ENCODE results near the gene NLRP6.
"Not testable (repeated sequence)": the region's sequence is repeated elsewhere in the genome, so short reads cannot be mapped to it uniquely, and the experiment has no call there.

The NLRP6 gene

GRCh38 chr11:330694-331357 lies 52.6 kb downstream of the NLRP6 start:
- H3K4me3 ChIP-seq (ENCODE audit: low read length in 2 of 2) = no peak overlapping the region
- no peak overlapping the region for H3K27ac ChIP-seq (ENCODE audit: low read depth in 2 of 2, low read length in 2 of 2)
- peaks cover 13 to 18% of the 10 kb centered on the region in 2 donors for H3K4me1 ChIP-seq (ENCODE audit: control insufficient read depth in 2 of 2, insufficient read depth in 2 of 2, low read length in 2 of 2)

DNA sequence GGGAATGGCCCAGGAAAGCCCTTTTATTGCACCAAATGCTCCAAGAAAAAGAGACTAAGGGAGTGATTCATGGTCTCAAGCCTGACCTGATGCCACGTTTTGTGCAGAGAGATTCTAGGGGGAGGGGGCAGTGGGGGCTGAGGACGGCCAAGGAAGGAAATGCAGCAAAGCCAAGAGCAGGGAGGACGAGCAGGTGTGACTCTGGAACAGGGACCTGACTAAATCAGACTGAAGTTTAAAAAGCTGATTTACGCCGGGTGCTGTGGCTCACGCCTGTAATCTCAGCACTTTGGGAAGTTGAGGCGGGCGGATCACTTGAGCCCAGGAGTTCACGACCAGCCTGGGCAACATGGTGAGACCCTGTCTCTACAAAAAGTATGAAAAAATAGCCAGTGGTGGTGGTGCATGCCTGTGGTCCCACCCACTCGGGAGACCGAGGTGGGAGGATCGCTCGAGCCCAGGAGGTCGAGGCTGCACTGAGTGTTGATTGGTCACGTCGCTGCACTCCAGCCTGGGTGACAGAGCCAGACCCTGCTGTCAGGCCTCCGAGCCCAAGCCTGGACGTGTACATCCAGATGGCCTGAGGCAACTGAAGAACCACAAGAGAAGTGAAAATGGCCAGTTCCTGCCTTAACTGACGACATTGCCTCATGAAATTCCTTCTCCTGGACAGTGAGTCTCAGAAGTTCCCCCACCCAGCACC lies 53.3 kb downstream of the NLRP6 start:
- Histone ChIP-seq H3K9me3 (ENCODE audit: control insufficient read depth in 2 of 2, low read length in 2 of 2) (no peaks in the 10 kb centered on the region), H3K4me3 (ENCODE audit: low read length in 2 of 2) (no peak overlapping the region), H3K4me1 (ENCODE audit: control insufficient read depth in 2 of 2, insufficient read depth in 2 of 2, low read length in 2 of 2) (peaks cover 8 to 18% of the 10 kb centered on the region in 2 donors), H3K27ac (ENCODE audit: low read depth in 2 of 2, low read length in 2 of 2) (no peak overlapping the region), H3K36me3 (ENCODE audit: control insufficient read depth in 2 of 2, insufficient read depth in 2 of 2, low read length in 2 of 2) (no peaks in the 10 kb centered on the region), H3K9ac (ENCODE audit: low read depth in 1 of 2, low read length in 2 of 2) (no peak overlapping the region), H3K27me3 (ENCODE audit: control insufficient read depth in 2 of 2, insufficient read depth in 2 of 2, low read length in 2 of 2) (no peaks in the 10 kb centered on the region)

More at GRCh38 chr11:330694-331357, 52.6 kb downstream of the NLRP6 start:
- Histone ChIP-seq H3K9me3 (ENCODE audit: control insufficient read depth in 2 of 2, low read length in 2 of 2) (no peaks in the 10 kb centered on the region), H3K27me3 (ENCODE audit: control insufficient read depth in 2 of 2, insufficient read depth in 2 of 2, low read length in 2 of 2) (no peaks in the 10 kb centered on the region), H3K9ac (ENCODE audit: low read depth in 1 of 2, low read length in 2 of 2) (no peak overlapping the region), H3K36me3 (ENCODE audit: control insufficient read depth in 2 of 2, insufficient read depth in 2 of 2, low read length in 2 of 2) (no peaks in the 10 kb centered on the region)

GRCh38 chr11:332651-333480 lies 54.7 kb downstream of the NLRP6 start:
- Histone ChIP-seq H3K4me3 (ENCODE audit: low read length in 2 of 2) (no peak overlapping the region), H3K9ac (ENCODE audit: low read depth in 1 of 2, low read length in 2 of 2) (no peak overlapping the region), H3K9me3 (ENCODE audit: control insufficient read depth in 2 of 2, low read length in 2 of 2) (no peaks in the 10 kb centered on the region), H3K27ac (ENCODE audit: low read depth in 2 of 2, low read length in 2 of 2) (no peak overlapping the region), H3K36me3 (ENCODE audit: control insufficient read depth in 2 of 2, insufficient read depth in 2 of 2, low read length in 2 of 2) (no peaks in the 10 kb centered on the region), H3K4me1 (ENCODE audit: control insufficient read depth in 2 of 2, insufficient read depth in 2 of 2, low read length in 2 of 2) (peaks cover 0 to 12% of the 10 kb centered on the region in 2 donors), H3K27me3 (ENCODE audit: control insufficient read depth in 2 of 2, insufficient read depth in 2 of 2, low read length in 2 of 2) (no peaks in the 10 kb centered on the region)

DNA sequence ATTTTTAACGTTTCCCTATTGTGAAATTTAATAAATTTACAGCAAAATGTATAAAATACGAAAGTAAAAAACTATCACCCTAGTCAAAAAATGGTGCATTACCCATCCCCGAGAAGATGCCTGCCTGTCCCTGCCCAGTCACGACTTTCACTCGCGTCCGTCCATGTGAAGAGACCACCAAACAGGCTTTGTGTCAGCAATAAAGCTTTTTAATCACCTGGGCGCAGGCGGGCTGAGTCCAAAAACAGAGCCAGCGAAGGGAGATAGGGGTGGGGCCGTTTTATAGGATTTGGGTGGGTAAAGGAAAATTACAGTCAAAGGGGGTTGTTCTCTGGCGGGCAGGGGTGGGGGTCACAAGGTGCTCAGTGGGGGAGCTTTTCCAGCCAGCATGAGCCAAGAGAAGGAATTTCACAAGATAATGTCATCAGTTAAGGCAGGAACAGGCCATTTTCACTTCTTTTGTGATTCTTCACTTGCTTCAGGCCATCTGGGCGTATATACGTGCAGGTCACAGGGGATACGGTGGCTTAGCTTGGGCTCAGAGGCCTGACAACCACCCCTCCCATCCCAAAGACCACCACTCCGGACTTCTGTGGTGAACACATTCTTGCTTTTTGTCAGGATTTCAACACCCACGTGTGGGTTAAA lies 55.5 kb downstream of the NLRP6 start:
- H3K27ac ChIP-seq (ENCODE audit: low read depth in 2 of 2, low read length in 2 of 2) = not testable (repeated sequence)

DNA sequence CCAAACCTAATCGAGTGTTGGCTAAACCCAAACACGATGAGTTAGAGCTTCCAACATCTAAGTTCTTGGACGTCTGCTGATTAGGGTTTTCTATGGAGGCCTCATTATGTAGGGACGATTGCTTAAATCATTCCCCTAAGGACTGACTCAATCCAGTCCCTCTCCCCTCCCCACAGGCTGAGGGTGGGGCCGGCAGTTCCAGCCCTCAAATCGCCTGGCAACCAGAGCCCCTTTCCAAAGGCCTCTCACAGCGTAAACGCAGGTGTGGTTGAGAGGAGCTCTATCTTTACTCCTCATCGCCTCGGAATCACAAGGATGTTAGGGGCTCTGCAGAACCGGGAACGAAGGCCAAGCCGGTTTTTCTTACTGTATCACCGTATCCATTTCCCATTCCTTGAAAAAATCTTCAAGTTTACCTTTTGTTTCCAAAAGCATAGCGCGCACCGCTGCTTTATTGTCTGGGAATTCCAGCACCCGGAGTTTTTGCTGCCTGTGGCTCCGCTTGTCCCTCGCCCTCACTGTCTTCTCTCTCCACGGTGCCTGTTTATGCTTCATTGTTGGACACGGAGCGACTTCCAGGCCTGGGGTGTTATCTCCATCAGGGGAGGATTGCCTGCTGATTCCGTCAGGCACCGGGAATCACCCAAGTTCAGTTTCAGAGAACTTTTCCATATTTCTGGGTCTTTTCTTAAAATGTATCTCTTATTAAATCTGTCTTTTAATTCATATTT lies 56.2 kb downstream of the NLRP6 start:
- peaks cover 0 to 12% of the 10 kb centered on the region in 2 donors for H3K4me1 ChIP-seq (ENCODE audit: control insufficient read depth in 2 of 2, insufficient read depth in 2 of 2, low read length in 2 of 2)
- H3K27ac ChIP-seq (ENCODE audit: low read depth in 2 of 2, low read length in 2 of 2) = no peak overlapping the region
- H3K9ac ChIP-seq (ENCODE audit: low read depth in 1 of 2, low read length in 2 of 2) = no peak overlapping the region
- H3K9me3 ChIP-seq (ENCODE audit: control insufficient read depth in 2 of 2, low read length in 2 of 2) = no peaks in the 10 kb centered on the region
- no peaks in the 10 kb centered on the region for H3K36me3 ChIP-seq (ENCODE audit: control insufficient read depth in 2 of 2, insufficient read depth in 2 of 2, low read length in 2 of 2)
- no peak overlapping the region for H3K4me3 ChIP-seq (ENCODE audit: low read length in 2 of 2)
- no peaks in the 10 kb centered on the region for H3K27me3 ChIP-seq (ENCODE audit: control insufficient read depth in 2 of 2, insufficient read depth in 2 of 2, low read length in 2 of 2)

More for the DNA sequence above, 55.5 kb downstream of the NLRP6 start:
- H3K36me3 ChIP-seq (ENCODE audit: control insufficient read depth in 2 of 2, insufficient read depth in 2 of 2, low read length in 2 of 2); H3K27me3 ChIP-seq (ENCODE audit: control insufficient read depth in 2 of 2, insufficient read depth in 2 of 2, low read length in 2 of 2); H3K4me3 ChIP-seq (ENCODE audit: low read length in 2 of 2); H3K9me3 ChIP-seq (ENCODE audit: control insufficient read depth in 2 of 2, low read length in 2 of 2); H3K9ac ChIP-seq (ENCODE audit: low read depth in 1 of 2, low read length in 2 of 2): not testable (repeated sequence)
- peaks cover 0 to 12% of the 10 kb centered on the region in 2 donors for H3K4me1 ChIP-seq (ENCODE audit: control insufficient read depth in 2 of 2, insufficient read depth in 2 of 2, low read length in 2 of 2)
